Activated naive CD8-positive, alpha-beta T cell (primary cell): Measurements from ENCODE around the gene MNT.

Experiments
- H3K27ac Mint-ChIP-seq: one replicate; pipeline ENCODE4 v1.8.0; 2021; ENCODE audit warnings: mixed read lengths
- H3K27me3 Mint-ChIP-seq: one replicate; pipeline ENCODE4 v1.8.0; 2021; ENCODE audit warnings: mixed read lengths
- H3K36me3 Mint-ChIP-seq: one replicate; pipeline ENCODE4 v1.8.0; 2021; ENCODE audit warnings: mixed read lengths
- H3K4me1 Mint-ChIP-seq: one replicate; pipeline ENCODE4 v1.8.0; 2021; ENCODE audit warnings: low read depth, mixed read lengths
- H3K4me3 Mint-ChIP-seq: one replicate; pipeline ENCODE4 v1.8.0; 2021; ENCODE audit warnings: mild to moderate bottlenecking, mixed read lengths
- H3K9me3 Mint-ChIP-seq: one replicate; pipeline ENCODE4 v1.8.0; 2021; ENCODE audit warnings: low read depth, mixed read lengths

The MNT gene

GRCh38 chr17:2427215-2427614 lies 26.4 kb upstream of the MNT start:
- no peak overlapping the region for H3K27ac Mint-ChIP-seq
- H3K36me3 Mint-ChIP-seq: no peaks in the 10 kb centered on the region

GRCh38 chr17:2423271-2423670 lies 22.4 kb upstream of the MNT start:
- no peak overlapping the region for H3K4me3 Mint-ChIP-seq
- no peaks in the 10 kb centered on the region for H3K9me3 Mint-ChIP-seq
- H3K27ac Mint-ChIP-seq: no peak overlapping the region
- H3K4me1 Mint-ChIP-seq: peaks cover 2% of the 10 kb centered on the region
- H3K27me3 Mint-ChIP-seq: no peaks in the 10 kb centered on the region
- H3K36me3 Mint-ChIP-seq: no peaks in the 10 kb centered on the region

More at GRCh38 chr17:2427215-2427614, 26.4 kb upstream of the MNT start:
- no peaks in the 10 kb centered on the region for H3K9me3 Mint-ChIP-seq
- H3K27me3 Mint-ChIP-seq: no peaks in the 10 kb centered on the region
- no peak overlapping the region for H3K4me3 Mint-ChIP-seq
- H3K4me1 Mint-ChIP-seq: peaks cover 2% of the 10 kb centered on the region

GRCh38 chr17:2421315-2422147 lies 20.7 kb upstream of the MNT start:
- no peak overlapping the region for H3K27ac Mint-ChIP-seq
- no peak overlapping the region for H3K4me3 Mint-ChIP-seq
- no peaks in the 10 kb centered on the region for H3K36me3 Mint-ChIP-seq
- peaks cover 2% of the 10 kb centered on the region for H3K4me1 Mint-ChIP-seq
- H3K27me3 Mint-ChIP-seq: no peaks in the 10 kb centered on the region
- H3K9me3 Mint-ChIP-seq: no peaks in the 10 kb centered on the region

GRCh38 chr17:2420176-2420575 lies 19.3 kb upstream of the MNT start:
- no peaks in the 10 kb centered on the region for H3K36me3 Mint-ChIP-seq
- H3K4me3 Mint-ChIP-seq: no peak overlapping the region
- H3K27ac Mint-ChIP-seq: no peak overlapping the region
- no peaks in the 10 kb centered on the region for H3K9me3 Mint-ChIP-seq
- H3K4me1 Mint-ChIP-seq: peaks cover 2% of the 10 kb centered on the region
- H3K27me3 Mint-ChIP-seq: no peaks in the 10 kb centered on the region

- Mint-ChIP-seq H3K36me3 (no peaks in the 10 kb centered on the region), H3K27me3 (no peaks in the 10 kb centered on the region), H3K4me1 (peaks cover 2% of the 10 kb centered on the region), H3K27ac (no peak overlapping the region), H3K9me3 (no peaks in the 10 kb centered on the region), H3K4me3 (no peak overlapping the region)
Observed at GRCh38 chr17:2419486-2419885, 18.6 kb upstream of the MNT start.

- Mint-ChIP-seq H3K4me3 (no peak overlapping the region), H3K27ac (no peak overlapping the region), H3K9me3 (no peaks in the 10 kb centered on the region), H3K36me3 (no peaks in the 10 kb centered on the region), H3K4me1 (peaks cover 2% of the 10 kb centered on the region), H3K27me3 (no peaks in the 10 kb centered on the region)
Observed at GRCh38 chr17:2418572-2418971, 17.7 kb upstream of the MNT start.

- H3K27ac Mint-ChIP-seq: no peak overlapping the region
Observed at GRCh38 chr17:2416010-2416734, 15.3 kb upstream of the MNT start.

GRCh38 chr17:2415081-2415480 lies 14.2 kb upstream of the MNT start:
- Mint-ChIP-seq H3K4me1 (no peaks in the 10 kb centered on the region), H3K36me3 (peaks cover 3% of the 10 kb centered on the region), H3K27ac (no peak overlapping the region), H3K27me3 (no peaks in the 10 kb centered on the region), H3K9me3 (no peaks in the 10 kb centered on the region), H3K4me3 (no peak overlapping the region)

More at GRCh38 chr17:2416010-2416734, 15.3 kb upstream of the MNT start:
- H3K9me3 Mint-ChIP-seq: no peaks in the 10 kb centered on the region
- H3K4me1 Mint-ChIP-seq: no peaks in the 10 kb centered on the region
- H3K4me3 Mint-ChIP-seq: no peak overlapping the region
- H3K36me3 Mint-ChIP-seq: no peaks in the 10 kb centered on the region
- H3K27me3 Mint-ChIP-seq: no peaks in the 10 kb centered on the region

GRCh38 chr17:2414446-2415064 lies 13.7 kb upstream of the MNT start:
- no peak overlapping the region for H3K4me3 Mint-ChIP-seq
- no peaks in the 10 kb centered on the region for H3K9me3 Mint-ChIP-seq
- H3K4me1 Mint-ChIP-seq: no peaks in the 10 kb centered on the region
- no peak overlapping the region for H3K27ac Mint-ChIP-seq
- no peaks in the 10 kb centered on the region for H3K27me3 Mint-ChIP-seq
- H3K36me3 Mint-ChIP-seq: peaks cover 3% of the 10 kb centered on the region

- no peak overlapping the region for H3K4me3 Mint-ChIP-seq
- no peaks in the 10 kb centered on the region for H3K27me3 Mint-ChIP-seq
- no peak overlapping the region for H3K27ac Mint-ChIP-seq
- H3K36me3 Mint-ChIP-seq: peaks cover 3% of the 10 kb centered on the region
- no peaks in the 10 kb centered on the region for H3K9me3 Mint-ChIP-seq
- no peaks in the 10 kb centered on the region for H3K4me1 Mint-ChIP-seq
Observed at GRCh38 chr17:2412561-2413021, 11.7 kb upstream of the MNT start.

GRCh38 chr17:2410951-2411350 lies 10.1 kb upstream of the MNT start:
- Mint-ChIP-seq H3K27me3 (no peaks in the 10 kb centered on the region), H3K27ac (no peak overlapping the region), H3K4me3 (no peak overlapping the region), H3K36me3 (peaks cover 3% of the 10 kb centered on the region), H3K9me3 (no peaks in the 10 kb centered on the region), H3K4me1 (no peaks in the 10 kb centered on the region)

- Mint-ChIP-seq H3K36me3 (peaks cover 3% of the 10 kb centered on the region), H3K27me3 (no peaks in the 10 kb centered on the region), H3K9me3 (no peaks in the 10 kb centered on the region), H3K4me3 (no peak overlapping the region), H3K4me1 (peaks cover 12% of the 10 kb centered on the region), H3K27ac (no peak overlapping the region)
Observed at GRCh38 chr17:2406903-2407790, 6.3 kb upstream of the MNT start.

GRCh38 chr17:2406271-2406902 lies 5.5 kb upstream of the MNT start:
- Mint-ChIP-seq H3K27me3 (no peaks in the 10 kb centered on the region), H3K36me3 (peaks cover 3% of the 10 kb centered on the region), H3K4me1 (peaks cover 16% of the 10 kb centered on the region), H3K9me3 (no peaks in the 10 kb centered on the region), H3K27ac (peak overlapping the region; percentile 28), H3K4me3 (no peak overlapping the region)
